ENCODE measurements around the gene UBL4A.
"Not testable (repeated sequence)": the region's sequence is repeated elsewhere in the genome, so short reads cannot be mapped to it uniquely, and the experiment has no call there.

- not testable (repeated sequence) for TF ChIP-seq CTCF (IDR thresholded peaks at IDR 0.05 in 2 of 3, conservative IDR thresholded peaks at IDR 0.05 in 1 of 3; ENCODE audit: borderline replicate concordance in 1 of 3, insufficient read depth in 1 of 3, low read depth in 2 of 3, low read length in 2 of 3); POLR2A (IDR thresholded peaks at IDR 0.05; ENCODE audit: borderline replicate concordance, extremely low read depth, insufficient read depth, insufficient read length); YY1 (IDR thresholded peaks at IDR 0.05; ENCODE audit: extremely low read depth, insufficient replicate concordance, low read depth, low read length); EZH2phosphoT487 (IDR thresholded peaks at IDR 0.05; ENCODE audit: borderline replicate concordance); ZNF274 (IDR thresholded peaks at IDR 0.05; ENCODE audit: low read depth, low read length); EZH2 (IDR thresholded peaks at IDR 0.05); CEBPB (IDR thresholded peaks at IDR 0.05; ENCODE audit: low read depth); REST (IDR thresholded peaks at IDR 0.05; ENCODE audit: low read depth); TCF7L2 (IDR thresholded peaks at IDR 0.05; ENCODE audit: borderline replicate concordance, extremely low read depth, insufficient read depth, insufficient read length); FOSL1 (IDR thresholded peaks at IDR 0.05; ENCODE audit: low read depth); SRF (IDR thresholded peaks at IDR 0.05; ENCODE audit: low read depth); POLR2AphosphoS5 (IDR thresholded peaks at IDR 0.05; ENCODE audit: low read depth, low read length)
Observed at GRCh38 chrX:154496591-154497137, 10.2 kb upstream of the UBL4A start.
